ENCODE measurements around the gene RNF213.

DNA sequence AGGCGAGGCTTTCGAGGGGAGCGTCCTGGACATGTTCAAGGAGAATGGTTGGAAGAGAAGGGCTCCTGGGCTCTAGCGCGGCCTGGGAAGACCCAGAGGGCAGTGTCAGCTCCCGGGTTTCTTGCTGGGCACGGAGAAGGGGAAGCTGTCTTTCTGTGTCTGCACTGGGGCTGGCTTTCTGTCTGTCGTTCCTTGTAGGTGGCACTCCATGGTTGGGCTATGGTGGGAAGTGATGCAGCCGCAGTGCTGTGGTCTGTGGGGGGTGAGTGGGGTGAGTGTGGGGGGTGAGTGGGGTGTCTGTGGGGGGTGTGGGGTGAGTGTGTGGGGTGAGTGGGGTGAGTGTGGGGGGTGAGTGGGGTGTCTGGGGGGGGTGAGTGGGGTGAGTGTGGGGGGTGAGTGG is 13.7 kb downstream of the RNF213 start:
- TF ChIP-seq, protein P1, sequence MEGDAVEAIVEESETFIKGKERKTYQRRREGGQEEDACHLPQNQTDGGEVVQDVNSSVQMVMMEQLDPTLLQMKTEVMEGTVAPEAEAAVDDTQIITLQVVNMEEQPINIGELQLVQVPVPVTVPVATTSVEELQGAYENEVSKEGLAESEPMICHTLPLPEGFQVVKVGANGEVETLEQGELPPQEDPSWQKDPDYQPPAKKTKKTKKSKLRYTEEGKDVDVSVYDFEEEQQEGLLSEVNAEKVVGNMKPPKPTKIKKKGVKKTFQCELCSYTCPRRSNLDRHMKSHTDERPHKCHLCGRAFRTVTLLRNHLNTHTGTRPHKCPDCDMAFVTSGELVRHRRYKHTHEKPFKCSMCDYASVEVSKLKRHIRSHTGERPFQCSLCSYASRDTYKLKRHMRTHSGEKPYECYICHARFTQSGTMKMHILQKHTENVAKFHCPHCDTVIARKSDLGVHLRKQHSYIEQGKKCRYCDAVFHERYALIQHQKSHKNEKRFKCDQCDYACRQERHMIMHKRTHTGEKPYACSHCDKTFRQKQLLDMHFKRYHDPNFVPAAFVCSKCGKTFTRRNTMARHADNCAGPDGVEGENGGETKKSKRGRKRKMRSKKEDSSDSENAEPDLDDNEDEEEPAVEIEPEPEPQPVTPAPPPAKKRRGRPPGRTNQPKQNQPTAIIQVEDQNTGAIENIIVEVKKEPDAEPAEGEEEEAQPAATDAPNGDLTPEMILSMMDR (IDR thresholded peaks at IDR 0.05), result no peak
- TF ChIP-seq POLR2A (IDR thresholded peaks at IDR 0.05), result no peak
